Activated T-cell treated with anti-CD3 and anti-CD28 coated beads for 1 hour (primary cell): Measurements from ENCODE around the gene ERBB3.
A peak's percentile ranks its signal among the peaks of the same experiment; 100 is the strongest.

Experiments
- DNase-seq: peaks from one replicate; pipeline ENCODE4 v3.0.0-alpha.2; 2020; ENCODE audit warnings: low read depth

ERBB3 gene

GRCh38 chr12:56134897-56135296 lies 54.9 kb downstream of the ERBB3 start:
- no peak for DNase-seq

GRCh38 chr12:56137853-56138571 lies 58.0 kb downstream of the ERBB3 start:
- no peak for DNase-seq

DNA sequence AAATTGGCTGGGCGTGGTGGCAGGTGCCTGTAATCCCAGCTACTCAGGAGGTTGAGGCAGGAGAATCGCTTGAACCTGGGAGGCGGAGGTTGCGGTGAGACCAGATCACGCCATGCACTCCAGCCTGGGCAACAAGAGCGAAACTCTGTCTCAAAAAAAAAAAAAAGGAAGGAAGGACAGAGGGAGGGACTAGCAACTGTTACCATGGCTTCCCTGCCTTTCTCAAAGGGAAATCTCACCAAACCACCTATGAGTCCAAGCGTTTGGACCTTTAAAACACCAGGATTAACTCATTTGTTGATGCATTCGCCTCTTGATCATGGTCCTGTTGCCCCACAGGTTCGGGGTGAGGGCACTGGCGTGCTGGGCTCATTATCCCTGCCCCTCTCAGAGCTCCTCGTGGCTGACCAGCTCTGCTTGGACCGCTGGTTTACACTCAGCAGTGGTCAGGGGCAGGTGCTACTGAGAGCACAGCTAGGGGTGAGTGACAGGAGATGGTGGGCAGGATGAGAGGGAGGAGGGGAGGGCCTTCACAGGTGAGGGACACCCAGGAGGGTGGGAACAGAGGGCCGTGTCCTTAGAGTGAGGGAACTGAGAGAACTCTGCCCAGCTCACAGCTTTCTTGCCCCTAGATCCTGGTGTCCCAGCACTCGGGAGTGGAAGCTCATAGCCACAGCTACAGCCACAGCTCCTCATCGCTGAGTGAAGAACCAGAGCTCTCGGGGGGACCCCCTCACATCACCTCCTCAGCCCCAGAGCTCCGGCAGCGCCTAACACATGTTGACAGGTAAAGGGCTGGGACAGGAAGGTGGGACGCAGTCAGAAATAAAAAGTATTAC lies 62.2 kb downstream of the ERBB3 start:
- DNase-seq: no peak

DNA sequence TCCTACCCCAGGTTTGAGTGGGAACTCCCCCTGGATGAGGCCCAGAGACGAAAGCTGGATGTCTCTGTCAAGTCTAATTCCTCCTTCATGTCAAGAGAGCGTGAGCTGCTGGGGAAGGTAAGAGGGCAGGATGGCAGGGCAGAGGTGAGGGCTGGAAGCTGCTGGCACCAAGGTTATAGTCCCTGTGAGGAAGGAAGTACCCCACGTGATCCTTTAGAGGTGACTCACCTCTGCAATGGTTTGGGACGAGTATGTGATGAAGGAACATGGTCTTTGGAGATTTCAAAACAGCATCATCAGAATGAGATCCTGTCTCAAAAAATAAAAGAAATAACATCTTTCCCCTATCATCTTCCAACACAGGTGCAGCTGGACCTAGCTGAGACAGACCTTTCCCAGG lies 63.3 kb downstream of the ERBB3 start:
- DNase-seq: no peak

GRCh38 chr12:56143870-56144269 lies 63.9 kb downstream of the ERBB3 start:
- DNase-seq: no peak

DNA sequence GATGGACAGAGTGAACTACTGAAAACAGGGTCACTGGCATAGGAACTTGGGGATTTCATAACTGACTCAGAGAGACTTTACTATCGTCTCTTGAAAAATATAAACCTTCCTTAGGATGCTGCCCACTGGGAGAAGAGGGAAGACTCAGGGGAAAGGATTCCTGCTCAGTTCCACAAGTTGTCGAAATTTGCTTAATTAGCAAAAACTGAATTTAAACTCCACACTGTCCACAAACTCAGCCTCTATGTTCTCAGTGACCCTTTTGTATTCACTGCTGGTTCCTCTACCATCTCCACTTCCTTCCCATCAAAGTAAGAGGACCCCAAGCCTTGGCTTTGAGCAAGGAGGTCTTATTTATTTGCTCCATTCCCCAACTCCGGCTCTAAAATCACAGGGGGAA lies 65.3 kb downstream of the ERBB3 start:
- DNase-seq: no peak

DNA sequence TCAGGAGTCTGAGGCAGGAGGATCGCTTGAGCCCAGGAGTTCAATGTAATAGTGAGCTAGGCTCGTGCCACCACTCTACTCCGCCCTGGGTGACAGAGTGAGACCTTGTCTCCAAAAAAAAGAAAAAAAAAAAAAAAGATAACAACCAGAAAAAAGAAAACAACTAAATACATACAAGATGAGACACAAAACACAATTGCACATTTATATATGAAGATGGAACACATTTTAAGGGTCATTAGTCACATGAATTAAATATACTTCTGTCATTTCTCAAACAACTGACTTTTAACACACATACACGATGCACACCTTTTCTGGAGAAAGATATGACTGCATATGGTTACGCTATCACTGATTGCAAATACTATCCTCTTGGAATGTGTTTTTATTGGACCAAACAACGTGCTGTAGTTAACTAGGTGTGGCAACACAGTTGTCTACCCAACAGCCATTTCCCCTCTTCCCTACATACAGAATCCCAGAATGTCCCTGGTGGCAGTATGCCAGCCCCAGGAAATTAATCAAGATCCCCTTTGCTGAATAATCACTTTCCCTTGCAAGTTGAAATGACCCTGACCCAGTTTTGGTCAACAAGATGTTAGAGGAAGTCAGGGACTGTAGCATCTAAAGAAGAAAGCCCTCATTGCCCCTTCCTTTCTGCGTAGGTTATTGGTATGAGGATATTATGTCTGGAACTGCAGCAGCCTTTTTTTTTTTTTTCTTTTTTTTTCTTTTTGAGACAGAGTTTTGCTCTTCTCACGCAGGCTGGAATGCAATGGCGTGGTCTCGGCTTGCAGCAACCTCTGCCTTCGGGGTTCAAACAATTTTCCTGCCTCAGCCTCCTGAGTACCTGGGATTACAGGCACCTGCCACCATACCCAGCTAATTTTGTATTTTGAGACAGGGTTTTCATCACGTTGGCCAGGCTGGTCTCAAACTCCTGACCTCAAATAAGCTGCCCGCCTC lies 66.8 kb downstream of the ERBB3 start:
- DNase-seq: no peak

- no peak for DNase-seq
Measured at GRCh38 chr12:56150563-56150962, 70.6 kb downstream of the ERBB3 start.

DNA sequence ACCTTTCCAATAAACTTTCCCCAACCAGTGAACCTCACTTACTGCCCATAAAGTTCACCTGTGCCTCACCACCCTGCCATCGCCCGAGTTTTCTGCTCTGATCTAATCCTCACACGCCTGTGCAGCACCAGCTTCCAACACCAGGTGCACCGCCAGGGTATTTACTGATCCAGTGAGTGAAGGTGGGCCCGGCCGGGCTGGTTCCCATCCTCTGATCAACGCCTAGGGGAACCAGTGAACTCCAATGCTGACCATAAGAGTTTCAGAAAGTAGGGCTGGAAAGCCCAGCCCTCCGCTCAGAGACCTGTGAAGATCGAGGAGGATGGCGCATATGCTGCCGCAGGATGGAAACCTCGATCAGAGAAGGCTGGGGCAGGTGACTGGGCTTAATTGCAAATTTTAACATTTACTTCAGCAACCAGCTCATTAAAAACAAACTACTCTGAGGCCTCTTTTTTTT lies 71.7 kb downstream of the ERBB3 start:
- peak; percentile 50 for DNase-seq

DNA sequence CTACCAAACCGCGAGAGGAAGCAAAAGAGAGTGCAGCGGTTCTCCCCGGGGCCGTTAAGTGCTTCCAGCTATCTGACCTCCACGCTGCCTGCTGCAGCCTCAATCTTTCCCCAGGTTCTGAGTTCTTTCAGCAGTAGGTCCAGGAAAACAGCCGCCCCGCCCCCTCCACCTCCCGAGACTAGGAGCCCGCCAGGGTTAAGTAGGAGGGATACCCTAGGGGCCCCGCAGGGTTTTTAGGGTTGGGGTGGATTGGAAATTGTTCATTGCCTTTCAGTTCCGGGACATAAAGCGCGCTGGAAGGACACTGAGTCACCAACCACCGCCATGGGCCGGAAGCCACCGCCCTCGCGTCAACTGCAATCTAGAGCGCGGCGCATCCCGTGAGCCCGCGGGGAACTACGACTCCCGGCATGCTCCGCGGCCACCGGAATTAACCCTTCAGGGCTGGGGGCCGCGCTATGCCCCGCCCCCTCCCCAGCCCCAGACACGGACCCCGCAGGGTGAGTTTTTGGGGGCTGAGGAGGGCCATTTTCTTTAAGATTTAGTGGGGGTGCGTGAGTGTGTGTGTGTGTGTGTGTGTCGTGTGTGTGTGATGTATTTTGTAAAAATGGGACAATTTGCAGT lies 72.3 kb downstream of the ERBB3 start, which contains the start of gene MYL6B:
Gene MYL6B, plus strand, starts transcription at position 456 of the 624 bp plus-strand sequence. CDS start 1,332 bp downstream, outside the sequence.
- DNase-seq: peak; percentile 88
